HepG2 (cell line): ENCODE measurements around the gene SPACA1.

Source experiments
- CCAR2 ChIP-seq: fragments of 200-400 bp; formaldehyde crosslinking; optimal IDR thresholded peaks from 2 replicates; pipeline ENCODE3; 2018; ENCODE audit warnings: low read depth, mild to moderate bottlenecking, low read length, moderate library complexity
- ELF4 ChIP-seq: sonication (generic); formaldehyde crosslinking; IDR thresholded peaks from 2 replicates; pipeline ENCODE4 v1.5.0; 2020; ENCODE audit warnings: missing genetic modification reagents, mild to moderate bottlenecking, moderate library complexity, borderline replicate concordance
- NR2C2 ChIP-seq: sonication (generic); formaldehyde crosslinking; IDR thresholded peaks from 2 replicates; pipeline ENCODE4 v1.4.0; 2020; ENCODE audit warnings: missing genetic modification reagents, mild to moderate bottlenecking, moderate library complexity, borderline replicate concordance
- ZBTB8A ChIP-seq: sonication (generic); formaldehyde crosslinking; IDR thresholded peaks from 2 replicates; pipeline ENCODE4 v1.4.0; 2020; ENCODE audit warnings: mild to moderate bottlenecking, low read depth, missing genetic modification reagents, borderline replicate concordance
- TF ChIP-seq, protein P1 (sequence below): IDR thresholded peaks from 2 replicates; pipeline ENCODE4 v1.6.1; 2012; ENCODE audit warnings: low read length, improper control_type of control experiment
- TF ChIP-seq, protein P2 (sequence below): IDR thresholded peaks from 2 replicates; pipeline ENCODE4 v1.6.1; 2012; ENCODE audit warnings: inconsistent platforms

DNA sequence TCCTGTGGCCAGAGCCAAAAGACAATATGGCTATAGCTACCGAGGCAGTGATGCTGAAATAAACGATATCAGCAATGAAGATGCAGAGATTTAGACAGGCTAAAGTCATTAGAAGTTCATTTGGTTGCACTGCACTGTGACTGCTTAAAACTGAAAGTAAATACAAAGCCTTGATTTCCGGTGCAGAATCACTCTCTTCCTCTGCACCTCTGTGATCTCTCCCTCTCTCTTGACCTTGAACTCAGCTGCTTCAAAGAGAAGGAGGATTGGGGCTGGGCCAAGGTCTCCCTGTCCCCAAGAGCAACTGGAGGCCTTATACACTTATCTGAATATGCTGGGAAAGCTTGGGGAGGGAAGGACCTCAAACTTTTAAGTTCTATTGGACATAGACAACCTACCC lies 34.6 kb upstream of the SPACA1 start:
- TF ChIP-seq CCAR2, result no peak
- TF ChIP-seq, protein P1, sequence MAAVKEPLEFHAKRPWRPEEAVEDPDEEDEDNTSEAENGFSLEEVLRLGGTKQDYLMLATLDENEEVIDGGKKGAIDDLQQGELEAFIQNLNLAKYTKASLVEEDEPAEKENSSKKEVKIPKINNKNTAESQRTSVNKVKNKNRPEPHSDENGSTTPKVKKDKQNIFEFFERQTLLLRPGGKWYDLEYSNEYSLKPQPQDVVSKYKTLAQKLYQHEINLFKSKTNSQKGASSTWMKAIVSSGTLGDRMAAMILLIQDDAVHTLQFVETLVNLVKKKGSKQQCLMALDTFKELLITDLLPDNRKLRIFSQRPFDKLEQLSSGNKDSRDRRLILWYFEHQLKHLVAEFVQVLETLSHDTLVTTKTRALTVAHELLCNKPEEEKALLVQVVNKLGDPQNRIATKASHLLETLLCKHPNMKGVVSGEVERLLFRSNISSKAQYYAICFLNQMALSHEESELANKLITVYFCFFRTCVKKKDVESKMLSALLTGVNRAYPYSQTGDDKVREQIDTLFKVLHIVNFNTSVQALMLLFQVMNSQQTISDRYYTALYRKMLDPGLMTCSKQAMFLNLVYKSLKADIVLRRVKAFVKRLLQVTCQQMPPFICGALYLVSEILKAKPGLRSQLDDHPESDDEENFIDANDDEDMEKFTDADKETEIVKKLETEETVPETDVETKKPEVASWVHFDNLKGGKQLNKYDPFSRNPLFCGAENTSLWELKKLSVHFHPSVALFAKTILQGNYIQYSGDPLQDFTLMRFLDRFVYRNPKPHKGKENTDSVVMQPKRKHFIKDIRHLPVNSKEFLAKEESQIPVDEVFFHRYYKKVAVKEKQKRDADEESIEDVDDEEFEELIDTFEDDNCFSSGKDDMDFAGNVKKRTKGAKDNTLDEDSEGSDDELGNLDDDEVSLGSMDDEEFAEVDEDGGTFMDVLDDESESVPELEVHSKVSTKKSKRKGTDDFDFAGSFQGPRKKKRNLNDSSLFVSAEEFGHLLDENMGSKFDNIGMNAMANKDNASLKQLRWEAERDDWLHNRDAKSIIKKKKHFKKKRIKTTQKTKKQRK, result no peak
- no peak for TF ChIP-seq ZBTB8A (CRISPR knock-in tag)
- TF ChIP-seq, protein P2, sequence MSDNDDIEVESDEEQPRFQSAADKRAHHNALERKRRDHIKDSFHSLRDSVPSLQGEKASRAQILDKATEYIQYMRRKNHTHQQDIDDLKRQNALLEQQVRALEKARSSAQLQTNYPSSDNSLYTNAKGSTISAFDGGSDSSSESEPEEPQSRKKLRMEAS, result no peak
- no peak for TF ChIP-seq NR2C2 (CRISPR knock-in tag)
- no peak for TF ChIP-seq ELF4 (CRISPR knock-in tag)
